ENCODE results near the gene S100A3.
"Not testable (repeated sequence)": the region's sequence is repeated elsewhere in the genome, so short reads cannot be mapped to it uniquely, and the experiment has no call there.

Gene S100A3

DNA sequence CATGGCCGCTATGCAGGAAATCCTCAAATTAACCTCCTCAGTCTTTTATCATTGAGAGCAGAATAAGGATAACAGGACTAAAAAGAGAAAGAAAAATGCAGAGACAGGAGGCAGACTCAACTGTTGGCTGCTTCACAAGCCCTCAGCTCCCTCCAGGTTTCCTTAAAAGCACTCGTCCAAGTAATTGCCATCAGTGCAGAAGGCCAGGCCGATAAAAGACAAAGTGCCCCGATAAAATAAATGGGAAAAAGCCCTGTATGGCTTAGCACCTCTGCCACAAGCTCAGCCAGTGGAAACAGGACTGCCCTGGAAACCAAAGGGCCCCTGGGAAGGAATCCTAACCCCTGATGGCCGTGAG is 21.4 kb downstream of the S100A3 start:
- H3K4me1 ChIP-seq = peaks cover 0 to 34% (median 15%) of the 10 kb centered on the region in 4 donors
- TF ChIP-seq, protein P1, sequence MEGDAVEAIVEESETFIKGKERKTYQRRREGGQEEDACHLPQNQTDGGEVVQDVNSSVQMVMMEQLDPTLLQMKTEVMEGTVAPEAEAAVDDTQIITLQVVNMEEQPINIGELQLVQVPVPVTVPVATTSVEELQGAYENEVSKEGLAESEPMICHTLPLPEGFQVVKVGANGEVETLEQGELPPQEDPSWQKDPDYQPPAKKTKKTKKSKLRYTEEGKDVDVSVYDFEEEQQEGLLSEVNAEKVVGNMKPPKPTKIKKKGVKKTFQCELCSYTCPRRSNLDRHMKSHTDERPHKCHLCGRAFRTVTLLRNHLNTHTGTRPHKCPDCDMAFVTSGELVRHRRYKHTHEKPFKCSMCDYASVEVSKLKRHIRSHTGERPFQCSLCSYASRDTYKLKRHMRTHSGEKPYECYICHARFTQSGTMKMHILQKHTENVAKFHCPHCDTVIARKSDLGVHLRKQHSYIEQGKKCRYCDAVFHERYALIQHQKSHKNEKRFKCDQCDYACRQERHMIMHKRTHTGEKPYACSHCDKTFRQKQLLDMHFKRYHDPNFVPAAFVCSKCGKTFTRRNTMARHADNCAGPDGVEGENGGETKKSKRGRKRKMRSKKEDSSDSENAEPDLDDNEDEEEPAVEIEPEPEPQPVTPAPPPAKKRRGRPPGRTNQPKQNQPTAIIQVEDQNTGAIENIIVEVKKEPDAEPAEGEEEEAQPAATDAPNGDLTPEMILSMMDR (IDR thresholded peaks at IDR 0.05) = no peak
- intact Hi-C loops (cut with DNase I; ENCODE audit: low total_unique reads) = no loop called here

GRCh38 chr1:153527023-153527682 is 21.9 kb downstream of the S100A3 start:
- DNase-seq = peak; percentile 10 to 11
- TF ChIP-seq, protein P1 (IDR thresholded peaks at IDR 0.05) = no peak
- no peak overlapping the region for H3K27ac ChIP-seq
- H3K4me3 ChIP-seq = no peak overlapping the region
- intact Hi-C loops (cut with DNase I; ENCODE audit: low total_unique reads) = no loop called here
- no peaks in the 10 kb centered on the region for H3K9me3 ChIP-seq
- no peaks in the 10 kb centered on the region for H3K27me3 ChIP-seq
- H3K4me1 ChIP-seq = peaks cover 0 to 29% (median 11%) of the 10 kb centered on the region in 4 donors
- peaks cover 0 to 6% (median 0%) of the 10 kb centered on the region in 3 donors for H3K36me3 ChIP-seq

More for the DNA sequence above, 21.4 kb downstream of the S100A3 start:
- H3K27me3 ChIP-seq = no peaks in the 10 kb centered on the region
- no peak overlapping the region for H3K27ac ChIP-seq
- no peak overlapping the region for H3K4me3 ChIP-seq
- H3K9me3 ChIP-seq = no peaks in the 10 kb centered on the region
- DNase-seq = no peak
- peaks cover 0 to 6% (median 0%) of the 10 kb centered on the region in 3 donors for H3K36me3 ChIP-seq

- Histone ChIP-seq H3K4me3 (no peak overlapping the region), H3K27me3 (no peaks in the 10 kb centered on the region), H3K27ac (peak overlapping the region in 1 of 2 donors; percentile 51), H3K4me1 (peaks cover 0 to 18% (median 5%) of the 10 kb centered on the region in 4 donors), H3K9me3 (no peaks in the 10 kb centered on the region), H3K36me3 (peaks cover 0 to 6% (median 0%) of the 10 kb centered on the region in 3 donors)
- intact Hi-C loops (cut with DNase I; ENCODE audit: low total_unique reads) = no loop called here
- DNase-seq = peak; percentile 22 to 49
- TF ChIP-seq, protein P1 (IDR thresholded peaks at IDR 0.05) = no peak
Measured at GRCh38 chr1:153526132-153526543, 22.9 kb downstream of the S100A3 start.

DNA sequence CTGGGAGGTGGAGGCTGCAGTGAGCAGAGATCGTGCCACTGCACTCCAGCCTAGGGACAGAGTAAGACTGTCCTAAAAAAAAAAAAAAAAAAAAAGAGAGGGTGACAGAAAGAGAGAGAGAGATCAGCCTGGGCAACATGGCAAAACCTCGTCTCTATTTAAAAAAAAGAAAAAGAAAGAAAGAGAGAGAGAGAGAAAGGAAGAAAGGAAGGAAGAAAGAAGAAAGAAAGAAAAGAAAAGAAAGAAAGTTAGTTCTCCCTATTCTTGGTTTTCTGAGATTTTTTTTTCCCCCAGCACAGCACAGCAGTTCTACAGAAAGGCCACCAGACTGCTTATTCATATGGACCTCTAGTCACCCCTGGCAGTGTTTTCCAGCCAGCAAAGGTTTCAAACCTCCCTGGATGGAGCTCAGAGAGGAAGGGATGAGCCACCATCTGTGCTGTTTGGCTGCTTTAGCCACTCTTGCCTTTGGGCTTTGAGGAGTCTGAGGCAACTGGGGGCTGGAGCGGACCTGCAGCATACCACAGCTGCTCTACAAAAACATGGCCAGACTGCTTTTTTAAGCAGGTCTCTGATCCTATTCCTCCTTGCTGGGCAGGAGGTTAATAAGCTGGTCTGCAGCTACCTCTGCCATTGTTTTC is 23.9 kb downstream of the S100A3 start:
- peak; percentile 20 to 63 for DNase-seq
- no peak overlapping the region for H3K4me3 ChIP-seq
- TF ChIP-seq, protein P1 (IDR thresholded peaks at IDR 0.05) = no peak
- peak overlapping the region in 1 of 2 donors; percentile 51 for H3K27ac ChIP-seq
- intact Hi-C loops (cut with DNase I; ENCODE audit: low total_unique reads) = no loop called here
- peaks cover 0 to 15% (median 5%) of the 10 kb centered on the region in 4 donors for H3K4me1 ChIP-seq
- H3K9me3 ChIP-seq = no peaks in the 10 kb centered on the region
- H3K27me3 ChIP-seq = no peaks in the 10 kb centered on the region
- peaks cover 0 to 6% (median 0%) of the 10 kb centered on the region in 3 donors for H3K36me3 ChIP-seq

DNA sequence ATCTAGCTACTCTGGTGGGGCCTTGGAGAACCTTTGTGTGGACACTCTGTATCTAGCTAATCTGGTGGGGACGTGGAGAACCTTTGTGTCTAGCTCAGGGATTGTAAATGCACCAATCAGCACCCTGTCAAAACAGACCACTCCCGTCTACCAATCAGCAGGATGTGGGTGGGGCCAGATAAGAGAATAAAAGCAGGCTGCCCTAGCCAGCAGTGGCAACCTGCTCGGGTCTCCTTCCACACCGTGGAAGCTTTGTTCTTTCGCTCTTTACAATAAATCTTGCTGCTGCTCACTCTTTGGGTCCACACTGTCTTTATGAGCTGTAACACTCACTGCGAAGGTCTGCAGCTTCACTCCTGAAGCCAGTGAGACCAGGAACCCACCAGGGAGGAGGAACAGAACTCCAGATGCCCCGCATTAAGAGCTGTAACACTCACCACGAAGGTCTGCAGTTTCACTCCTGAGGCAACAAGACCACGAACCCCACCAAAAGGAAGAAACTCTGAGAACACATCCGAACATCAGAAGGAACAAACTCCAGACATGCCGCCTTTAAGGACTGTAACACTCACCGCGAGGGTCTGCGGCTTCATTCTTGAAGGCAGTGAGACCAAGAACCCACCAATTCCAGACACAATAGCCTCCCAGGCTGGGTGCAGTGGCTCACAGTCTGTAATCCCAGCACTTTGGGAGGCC is 26.6 kb downstream of the S100A3 start:
- peak in 1 of 2 donors; percentile 40 for DNase-seq
- H3K27ac ChIP-seq; intact Hi-C loops (cut with DNase I; ENCODE audit: low total_unique reads); H3K36me3 ChIP-seq; H3K9me3 ChIP-seq; H3K27me3 ChIP-seq; H3K4me3 ChIP-seq: not testable (repeated sequence)
- peaks cover 0 to 19% (median 7%) of the 10 kb centered on the region in 4 donors for H3K4me1 ChIP-seq

DNA sequence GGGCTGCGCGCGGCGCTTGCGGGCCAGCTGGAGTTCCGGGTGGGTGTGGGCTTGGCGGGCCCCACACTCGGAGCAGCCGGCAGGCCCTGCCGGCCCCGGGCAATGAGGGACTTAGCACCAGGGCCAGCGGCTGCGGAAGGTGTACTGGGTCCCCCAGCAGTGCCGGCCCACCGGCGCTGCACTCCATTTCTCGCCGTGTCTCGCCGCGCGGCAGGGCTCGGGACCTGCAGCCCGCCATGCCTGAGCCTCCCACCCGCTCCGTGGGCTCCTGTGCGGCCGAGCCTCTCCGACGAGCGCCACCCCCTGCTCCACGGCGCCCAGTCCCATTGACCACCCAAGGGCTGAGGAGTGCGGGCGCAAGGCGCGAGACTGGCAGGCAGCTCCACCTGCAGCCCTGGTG is 27.2 kb downstream of the S100A3 start:
- H3K4me1 ChIP-seq = peaks cover 0 to 19% (median 6%) of the 10 kb centered on the region in 4 donors
- DNase-seq = peak in 1 of 2 donors; percentile 38
- intact Hi-C loops (cut with DNase I; ENCODE audit: low total_unique reads) = not testable (repeated sequence)

More for the DNA sequence above, 27.2 kb downstream of the S100A3 start:
- H3K36me3 ChIP-seq, H3K9me3 ChIP-seq, H3K27me3 ChIP-seq, H3K27ac ChIP-seq, H3K4me3 ChIP-seq: not testable (repeated sequence)

Data from tibial artery (tissue), 4 donors.